Neural cell (in vitro differentiated cells): ENCODE data around the gene SUSD3. TPM values are rescaled to one million over a fixed set of nuclear protein-coding genes. Genes with fewer than 3 reads are reported as not detected.

Experiments used
- H2AFZ ChIP-seq: fragments of 200-600, 300-800 bp; sonication (generic), shearing (Covaris generic); 2 replicates; pipeline ENCODE4 v1.6.0; 2014; ENCODE audit warnings: low read depth, mild to moderate bottlenecking, antibody characterized with exemption, low read length, moderate library complexity
- H3F3A ChIP-seq: fragments of 200-600 bp; shearing (Covaris generic); 2 replicates; pipeline ENCODE4 v1.6.1; 2016; ENCODE audit warnings: mild to moderate bottlenecking, moderate library complexity, mixed read lengths, antibody characterized with exemption, low read length; ENCODE audit not compliant: insufficient read depth, poor library complexity, severe bottlenecking
- H3K27ac ChIP-seq: fragments of 200-600, 300-800 bp; sonication (generic), shearing (Covaris generic); 2 replicates; pipeline ENCODE4 v1.5.1; 2014; ENCODE audit warnings: mild to moderate bottlenecking, low read length, moderate library complexity
- H3K27me3 ChIP-seq: fragments of 300-800, 200-600 bp; sonication (generic), shearing (Covaris generic); 2 replicates; pipeline ENCODE4 v1.6.0; 2014; ENCODE audit warnings: mild to moderate bottlenecking, low read depth, low read length, moderate library complexity; ENCODE audit not compliant: insufficient read depth
- H3K36me3 ChIP-seq: fragments of 300-800, 200-600 bp; sonication (generic), shearing (Covaris generic); 2 replicates; pipeline ENCODE4 v1.5.1; 2014; ENCODE audit warnings: mild to moderate bottlenecking, antibody characterized with exemption, low read length, moderate library complexity; ENCODE audit not compliant: insufficient read depth
- H3K4me2 ChIP-seq: fragments of 300-800, 200-600 bp; sonication (generic), shearing (Covaris generic); 2 replicates; pipeline ENCODE4 v1.6.0; 2014; ENCODE audit warnings: mild to moderate bottlenecking, low read length
- H3K4me3 ChIP-seq: fragments of 300-800, 200-600 bp; sonication (generic), shearing (Covaris generic); 2 replicates; pipeline ENCODE4 v1.5.1; 2014; ENCODE audit warnings: mild to moderate bottlenecking, low read length, moderate library complexity
- H3K79me2 ChIP-seq: fragments of 200-600 bp; shearing (Covaris generic); replicated peaks from 2 replicates; pipeline ENCODE4 v1.6.0; 2014; ENCODE audit warnings: mild to moderate bottlenecking, low read length, moderate library complexity; ENCODE audit not compliant: insufficient read depth
- H3K9ac ChIP-seq: fragments of 300-800, 200-600 bp; sonication (generic), shearing (Covaris generic); 2 replicates; pipeline ENCODE4 v1.6.1; 2016; ENCODE audit warnings: mild to moderate bottlenecking, low read length, mixed read lengths
- H3K9me2 ChIP-seq: fragments of 200-600 bp; shearing (Covaris generic); 2 replicates; pipeline ENCODE4 v1.6.1; 2016; ENCODE audit warnings: mild to moderate bottlenecking, low read length, mixed read lengths; ENCODE audit not compliant: insufficient read depth
- H3K9me3 ChIP-seq: fragments of 200-600, 300-800 bp; sonication (generic), shearing (Covaris generic); 2 replicates; pipeline ENCODE4 v1.6.1; 2016; ENCODE audit warnings: mild to moderate bottlenecking, mixed run types, low read length, moderate library complexity, mixed read lengths
- H4K20me1 ChIP-seq: fragments of 200-600 bp; shearing (Covaris generic); 2 replicates; pipeline ENCODE4 v1.6.1; 2016; ENCODE audit warnings: mild to moderate bottlenecking, mixed run types; ENCODE audit not compliant: insufficient read depth
- EP300 ChIP-seq: fragments of 450-650 bp; conservative IDR thresholded peaks from 2 replicates; pipeline ENCODE4 v1.6.1; 2014; ENCODE audit warnings: antibody characterized with exemption, mild to moderate bottlenecking, moderate library complexity; ENCODE audit not compliant: poor library complexity, severe bottlenecking
- EZH2 ChIP-seq: fragments of 200-600, 300-800 bp; shearing (Covaris generic), sonication (generic); IDR thresholded peaks from 2 replicates; pipeline ENCODE4 v1.6.1; 2014; ENCODE audit warnings: antibody characterized with exemption, low read length, borderline replicate concordance, mild to moderate bottlenecking; ENCODE audit not compliant: insufficient read depth, poor library complexity, severe bottlenecking
- MXI1 ChIP-seq: fragments of 450-650 bp; conservative IDR thresholded peaks from 2 replicates; pipeline ENCODE4 v1.6.1; 2014; ENCODE audit warnings: antibody characterized with exemption, mild to moderate bottlenecking; ENCODE audit not compliant: poor library complexity, severe bottlenecking
- POLR2AphosphoS5 ChIP-seq: IDR thresholded peaks from 2 replicates; pipeline ENCODE4 v1.6.1; 2012
- RAD21 ChIP-seq: fragments of 450-650 bp; conservative IDR thresholded peaks from 2 replicates; pipeline ENCODE4 v1.6.1; 2014; ENCODE audit warnings: antibody characterized with exemption, mild to moderate bottlenecking, moderate library complexity
- SMC3 ChIP-seq: fragments of 450-650 bp; conservative IDR thresholded peaks from 2 replicates; pipeline ENCODE4 v1.6.1; 2014; ENCODE audit warnings: antibody characterized with exemption, mild to moderate bottlenecking, moderate library complexity; ENCODE audit not compliant: poor library complexity
- TAF1 ChIP-seq: IDR thresholded peaks from 2 replicates; pipeline ENCODE4 v1.6.1; 2012; ENCODE audit warnings: low read depth
- polyA plus RNA-seq: library from polyadenylated mRNA; depleted of rRNA; stranded (reverse); fragments of >200 nt; gene quantifications from 2 replicates; pipeline ENCODE4 v1.2.3, GENCODE V29; 2014
- TF ChIP-seq, protein P1 (sequence below): IDR thresholded peaks from 2 replicates; pipeline ENCODE4 v1.6.1; 2012; ENCODE audit warnings: borderline replicate concordance
- TF ChIP-seq, protein P2 (sequence below): fragments of 450-650 bp; IDR thresholded peaks from 2 replicates; pipeline ENCODE4 v1.5.1; 2014; ENCODE audit warnings: antibody characterized with exemption, mild to moderate bottlenecking, moderate library complexity; ENCODE audit not compliant: poor library complexity, severe bottlenecking

The SUSD3 gene
- polyA plus RNA-seq, 1 donor from 2014 or later: not detected

- no peaks in the 10 kb centered on the region for H4K20me1 ChIP-seq
- no peaks in the 10 kb centered on the region for H3F3A ChIP-seq
- H3K4me3 ChIP-seq: peak within 1 kb of the TSS; percentile 96
- peak within 1 kb of the TSS; percentile 8 for H3K27ac ChIP-seq
- H2AFZ ChIP-seq: peak within 1 kb of the TSS; percentile 73
- H3K79me2 ChIP-seq: peaks cover 4% of the 10 kb centered on the region
- H3K9me3 ChIP-seq: no peaks in the 10 kb centered on the region
- peak within 1 kb of the TSS; percentile 70 for H3K9ac ChIP-seq
- H3K9me2 ChIP-seq: no peaks in the 10 kb centered on the region
- no peaks in the 10 kb centered on the region for H3K36me3 ChIP-seq
- H3K27me3 ChIP-seq: no peaks in the 10 kb centered on the region
- no peak for TF ChIP-seq TAF1
- no peak for TF ChIP-seq EZH2
- peak; percentile 25 for TF ChIP-seq SMC3
- TF ChIP-seq, protein P1, sequence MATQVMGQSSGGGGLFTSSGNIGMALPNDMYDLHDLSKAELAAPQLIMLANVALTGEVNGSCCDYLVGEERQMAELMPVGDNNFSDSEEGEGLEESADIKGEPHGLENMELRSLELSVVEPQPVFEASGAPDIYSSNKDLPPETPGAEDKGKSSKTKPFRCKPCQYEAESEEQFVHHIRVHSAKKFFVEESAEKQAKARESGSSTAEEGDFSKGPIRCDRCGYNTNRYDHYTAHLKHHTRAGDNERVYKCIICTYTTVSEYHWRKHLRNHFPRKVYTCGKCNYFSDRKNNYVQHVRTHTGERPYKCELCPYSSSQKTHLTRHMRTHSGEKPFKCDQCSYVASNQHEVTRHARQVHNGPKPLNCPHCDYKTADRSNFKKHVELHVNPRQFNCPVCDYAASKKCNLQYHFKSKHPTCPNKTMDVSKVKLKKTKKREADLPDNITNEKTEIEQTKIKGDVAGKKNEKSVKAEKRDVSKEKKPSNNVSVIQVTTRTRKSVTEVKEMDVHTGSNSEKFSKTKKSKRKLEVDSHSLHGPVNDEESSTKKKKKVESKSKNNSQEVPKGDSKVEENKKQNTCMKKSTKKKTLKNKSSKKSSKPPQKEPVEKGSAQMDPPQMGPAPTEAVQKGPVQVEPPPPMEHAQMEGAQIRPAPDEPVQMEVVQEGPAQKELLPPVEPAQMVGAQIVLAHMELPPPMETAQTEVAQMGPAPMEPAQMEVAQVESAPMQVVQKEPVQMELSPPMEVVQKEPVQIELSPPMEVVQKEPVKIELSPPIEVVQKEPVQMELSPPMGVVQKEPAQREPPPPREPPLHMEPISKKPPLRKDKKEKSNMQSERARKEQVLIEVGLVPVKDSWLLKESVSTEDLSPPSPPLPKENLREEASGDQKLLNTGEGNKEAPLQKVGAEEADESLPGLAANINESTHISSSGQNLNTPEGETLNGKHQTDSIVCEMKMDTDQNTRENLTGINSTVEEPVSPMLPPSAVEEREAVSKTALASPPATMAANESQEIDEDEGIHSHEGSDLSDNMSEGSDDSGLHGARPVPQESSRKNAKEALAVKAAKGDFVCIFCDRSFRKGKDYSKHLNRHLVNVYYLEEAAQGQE: no peak
- TF ChIP-seq POLR2AphosphoS5: peak; percentile 33
- H3K4me2 ChIP-seq: peak within 1 kb of the TSS; percentile 88
Measured at GRCh38 chr9:93096131-93096802, 37.8 kb downstream of the SUSD3 start, which contains the start of gene CARD19. Gene CARD19 (plus strand): TSS chr9:93096217. CDS start chr9:93096346, 129 bp downstream.

DNA sequence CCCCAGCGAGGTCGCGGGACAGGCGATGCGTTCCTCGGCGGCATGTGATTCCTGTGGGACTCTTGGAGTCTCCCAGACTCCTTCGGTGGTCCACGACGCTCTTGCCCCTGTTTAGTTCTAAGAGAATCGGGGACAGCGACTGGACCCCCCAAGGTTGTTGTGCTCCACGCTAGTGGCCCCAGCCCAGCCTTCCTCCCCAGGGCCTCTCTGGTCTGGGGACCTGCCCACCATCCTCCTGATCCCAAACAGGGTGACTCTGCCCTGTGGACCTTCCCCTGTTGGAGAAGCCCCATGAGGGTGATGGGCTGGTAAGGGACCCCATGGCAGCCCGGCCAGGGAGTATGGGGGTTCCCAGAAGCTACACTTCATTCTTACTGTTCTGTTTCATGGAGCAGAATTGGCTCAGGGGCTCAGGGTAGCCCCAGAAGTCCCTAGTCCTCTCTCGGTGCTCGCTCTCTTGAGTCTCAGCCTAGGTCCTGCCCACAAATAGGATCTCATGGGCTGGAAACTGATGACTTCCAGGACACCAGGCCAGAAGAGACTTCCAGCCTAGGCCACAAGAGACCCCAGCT is 38.4 kb downstream of the SUSD3 start:
- H3K27ac ChIP-seq: peak overlapping the region; percentile 8

GRCh38 chr9:93097511-93098201 is 39.2 kb downstream of the SUSD3 start:
- Histone ChIP-seq H4K20me1 (no peaks in the 10 kb centered on the region), H3K9me3 (no peaks in the 10 kb centered on the region), H3K79me2 (peaks cover 4% of the 10 kb centered on the region), H3K36me3 (no peaks in the 10 kb centered on the region), H3K9ac (no peak overlapping the region), H3K27ac (no peak overlapping the region), H3K4me2 (no peak overlapping the region), H2AFZ (no peak overlapping the region), H3K9me2 (no peaks in the 10 kb centered on the region), H3F3A (no peaks in the 10 kb centered on the region), H3K27me3 (no peaks in the 10 kb centered on the region), H3K4me3 (peak overlapping the region; percentile 96)
- TF ChIP-seq EP300 (no peak), EZH2 (no peak), SMC3 (no peak), POLR2AphosphoS5 (no peak), TAF1 (no peak), RAD21 (no peak), MXI1 (no peak)
- TF ChIP-seq, protein P1: no peak
- TF ChIP-seq, protein P2, sequence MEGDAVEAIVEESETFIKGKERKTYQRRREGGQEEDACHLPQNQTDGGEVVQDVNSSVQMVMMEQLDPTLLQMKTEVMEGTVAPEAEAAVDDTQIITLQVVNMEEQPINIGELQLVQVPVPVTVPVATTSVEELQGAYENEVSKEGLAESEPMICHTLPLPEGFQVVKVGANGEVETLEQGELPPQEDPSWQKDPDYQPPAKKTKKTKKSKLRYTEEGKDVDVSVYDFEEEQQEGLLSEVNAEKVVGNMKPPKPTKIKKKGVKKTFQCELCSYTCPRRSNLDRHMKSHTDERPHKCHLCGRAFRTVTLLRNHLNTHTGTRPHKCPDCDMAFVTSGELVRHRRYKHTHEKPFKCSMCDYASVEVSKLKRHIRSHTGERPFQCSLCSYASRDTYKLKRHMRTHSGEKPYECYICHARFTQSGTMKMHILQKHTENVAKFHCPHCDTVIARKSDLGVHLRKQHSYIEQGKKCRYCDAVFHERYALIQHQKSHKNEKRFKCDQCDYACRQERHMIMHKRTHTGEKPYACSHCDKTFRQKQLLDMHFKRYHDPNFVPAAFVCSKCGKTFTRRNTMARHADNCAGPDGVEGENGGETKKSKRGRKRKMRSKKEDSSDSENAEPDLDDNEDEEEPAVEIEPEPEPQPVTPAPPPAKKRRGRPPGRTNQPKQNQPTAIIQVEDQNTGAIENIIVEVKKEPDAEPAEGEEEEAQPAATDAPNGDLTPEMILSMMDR: no peak

More for the DNA sequence above, 38.4 kb downstream of the SUSD3 start:
- Histone ChIP-seq H3K4me2 (peak overlapping the region; percentile 88), H4K20me1 (no peaks in the 10 kb centered on the region), H3K9me2 (no peaks in the 10 kb centered on the region), H3K27me3 (no peaks in the 10 kb centered on the region), H3K9me3 (no peaks in the 10 kb centered on the region), H3K4me3 (peak overlapping the region; percentile 96), H3F3A (no peaks in the 10 kb centered on the region), H3K36me3 (no peaks in the 10 kb centered on the region), H3K79me2 (peaks cover 4% of the 10 kb centered on the region), H2AFZ (peak overlapping the region; percentile 73), H3K9ac (peak overlapping the region; percentile 70)
- no peak for TF ChIP-seq RAD21
